Neural progenitor cell (in vitro differentiated cells): Measurements from ENCODE around the gene LIPI. TPM values are rescaled to one million over a fixed set of nuclear protein-coding genes. Genes with fewer than 3 reads are reported as not detected.

ENCODE experiments used
- DNase-seq: peaks from one replicate; pipeline ENCODE4 v3.0.0-alpha.2; 2016; ENCODE audit warnings: low spot score
- H2AFZ ChIP-seq: fragments of 200-600 bp; sonication (generic); replicated peaks from 2 replicates; pipeline ENCODE4 v1.6.1; 2016; ENCODE audit warnings: antibody characterized with exemption
- H3F3A ChIP-seq: fragments of 200-600 bp; sonication (generic); 2 replicates; pipeline ENCODE4 v1.6.1; 2016; ENCODE audit warnings: antibody characterized with exemption, low read depth
- H3K27ac ChIP-seq: fragments of 200-600 bp; sonication (generic); 2 replicates; pipeline ENCODE4 v1.5.1; 2016; ENCODE audit warnings: mild to moderate bottlenecking
- H3K27me3 ChIP-seq: fragments of 200-600 bp; sonication (generic); 2 replicates; pipeline ENCODE4 v1.6.1; 2016; ENCODE audit warnings: mild to moderate bottlenecking, moderate library complexity
- H3K36me3 ChIP-seq: fragments of 200-600 bp; sonication (generic); 2 replicates; pipeline ENCODE4 v1.5.1; 2016
- H3K4me1 ChIP-seq: fragments of 200-600 bp; sonication (generic); 2 replicates; pipeline ENCODE4 v1.6.1; 2016; ENCODE audit warnings: mixed run types
- H3K4me2 ChIP-seq: fragments of 200-600 bp; sonication (generic); 2 replicates; pipeline ENCODE4 v1.6.1; 2016
- H3K4me3 ChIP-seq: fragments of 200-600 bp; sonication (generic); 2 replicates; pipeline ENCODE4 v1.5.1; 2016
- H3K79me2 ChIP-seq: fragments of 200-600 bp; sonication (generic); 2 replicates; pipeline ENCODE4 v1.6.1; 2016; ENCODE audit warnings: low read depth
- H3K9ac ChIP-seq: fragments of 200-600 bp; sonication (generic); 2 replicates; pipeline ENCODE4 v1.6.1; 2016
- H3K9me3 ChIP-seq: fragments of 200-600 bp; sonication (generic); 2 replicates; pipeline ENCODE4 v1.5.1; 2016; ENCODE audit warnings: low read depth
- H4K20me1 ChIP-seq: fragments of 200-600 bp; sonication (generic); 2 replicates; pipeline ENCODE4 v1.6.1; 2016; ENCODE audit warnings: low read depth
- H3K27ac Mint-ChIP-seq: 3 replicates; pipeline ENCODE4 v1.8.0; 2021; ENCODE audit warnings: mixed read lengths
- H3K27me3 Mint-ChIP-seq: 2 replicates; pipeline ENCODE4 v1.8.0; 2022; ENCODE audit warnings: low read depth, mild to moderate bottlenecking, inconsistent platforms, moderate library complexity, mixed read lengths; ENCODE audit not compliant: insufficient read depth
- H3K36me3 Mint-ChIP-seq: 3 replicates; pipeline ENCODE4 v1.8.0; 2021; ENCODE audit warnings: mixed read lengths
- H3K4me1 Mint-ChIP-seq: 3 replicates; pipeline ENCODE4 v1.8.0; 2021; ENCODE audit warnings: mixed read lengths
- H3K4me3 Mint-ChIP-seq: 3 replicates; pipeline ENCODE4 v1.8.0; 2021; ENCODE audit warnings: mild to moderate bottlenecking, moderate library complexity, mixed read lengths
- H3K9me3 Mint-ChIP-seq: 3 replicates; pipeline ENCODE4 v1.8.0; 2020; ENCODE audit warnings: mixed read lengths
- EZH2 ChIP-seq: fragments of 200-600 bp; sonication (generic); IDR thresholded peaks from 2 replicates; pipeline ENCODE4 v1.6.1; 2017; ENCODE audit warnings: antibody characterized with exemption, mild to moderate bottlenecking, moderate library complexity
- EZH2phosphoT487 ChIP-seq: fragments of 200-600 bp; sonication (generic); IDR thresholded peaks from 2 replicates; pipeline ENCODE4 v1.6.1; 2017; ENCODE audit warnings: antibody characterized with exemption
- total RNA-seq: library from RNA; depleted of rRNA; stranded (reverse); fragments of >200 nt; gene quantifications from 2 replicates; pipeline ENCODE4 v1.2.3, GENCODE V29; 2015; ENCODE audit warnings: low replicate concordance
- TF ChIP-seq, protein P1 (sequence below): fragments of 200-600 bp; sonication (generic); IDR thresholded peaks from 2 replicates; pipeline ENCODE4 v1.5.1; 2017; ENCODE audit warnings: antibody characterized with exemption, mild to moderate bottlenecking

LIPI gene
- total RNA-seq, 1 donor from 2014 or later, result not detected

DNA sequence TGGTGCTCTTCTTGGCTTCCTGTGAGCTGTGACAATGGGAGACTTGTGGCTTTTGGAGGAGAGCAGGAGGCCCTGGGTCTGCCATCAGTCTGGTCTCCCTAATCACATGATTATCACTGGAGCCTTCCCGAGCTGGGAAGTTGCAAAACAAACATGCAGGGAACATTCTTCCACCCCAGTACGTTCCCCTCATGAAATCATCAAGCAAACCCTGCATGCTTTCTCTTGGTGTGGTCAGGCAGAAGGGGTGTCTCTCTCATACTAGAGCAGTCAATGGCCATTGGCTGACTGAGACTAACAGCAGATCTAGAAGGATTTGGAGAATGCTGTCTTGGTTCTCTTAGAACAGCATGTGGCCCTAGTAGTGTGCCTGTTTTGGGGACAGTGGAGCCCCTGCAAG is 111.2 kb downstream of the LIPI start:
- Histone ChIP-seq H3K36me3 (no peaks in the 10 kb centered on the region), H3K9me3 (no peaks in the 10 kb centered on the region), H3K9ac (no peak overlapping the region), H3K4me2 (no peak overlapping the region), H3K4me3 (no peak overlapping the region), H3K4me1 (peaks cover 17% of the 10 kb centered on the region), H3K79me2 (no peaks in the 10 kb centered on the region), H3F3A (peaks cover 13% of the 10 kb centered on the region), H3K27ac (no peak overlapping the region), H2AFZ (no peak overlapping the region), H4K20me1 (no peaks in the 10 kb centered on the region), H3K27me3 (no peaks in the 10 kb centered on the region)
- H3K27ac Mint-ChIP-seq, result no peak overlapping the region
- H3K4me3 Mint-ChIP-seq, result no peak overlapping the region
- H3K27me3 Mint-ChIP-seq, result peaks cover 7% of the 10 kb centered on the region
- TF ChIP-seq, protein P1, sequence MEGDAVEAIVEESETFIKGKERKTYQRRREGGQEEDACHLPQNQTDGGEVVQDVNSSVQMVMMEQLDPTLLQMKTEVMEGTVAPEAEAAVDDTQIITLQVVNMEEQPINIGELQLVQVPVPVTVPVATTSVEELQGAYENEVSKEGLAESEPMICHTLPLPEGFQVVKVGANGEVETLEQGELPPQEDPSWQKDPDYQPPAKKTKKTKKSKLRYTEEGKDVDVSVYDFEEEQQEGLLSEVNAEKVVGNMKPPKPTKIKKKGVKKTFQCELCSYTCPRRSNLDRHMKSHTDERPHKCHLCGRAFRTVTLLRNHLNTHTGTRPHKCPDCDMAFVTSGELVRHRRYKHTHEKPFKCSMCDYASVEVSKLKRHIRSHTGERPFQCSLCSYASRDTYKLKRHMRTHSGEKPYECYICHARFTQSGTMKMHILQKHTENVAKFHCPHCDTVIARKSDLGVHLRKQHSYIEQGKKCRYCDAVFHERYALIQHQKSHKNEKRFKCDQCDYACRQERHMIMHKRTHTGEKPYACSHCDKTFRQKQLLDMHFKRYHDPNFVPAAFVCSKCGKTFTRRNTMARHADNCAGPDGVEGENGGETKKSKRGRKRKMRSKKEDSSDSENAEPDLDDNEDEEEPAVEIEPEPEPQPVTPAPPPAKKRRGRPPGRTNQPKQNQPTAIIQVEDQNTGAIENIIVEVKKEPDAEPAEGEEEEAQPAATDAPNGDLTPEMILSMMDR, result no peak
- TF ChIP-seq EZH2 (no peak), EZH2phosphoT487 (no peak)
- peaks cover 8% of the 10 kb centered on the region for H3K4me1 Mint-ChIP-seq
- peaks cover 25% of the 10 kb centered on the region for H3K9me3 Mint-ChIP-seq
- H3K36me3 Mint-ChIP-seq, result peaks cover 14% of the 10 kb centered on the region
- no peak for DNase-seq

DNA sequence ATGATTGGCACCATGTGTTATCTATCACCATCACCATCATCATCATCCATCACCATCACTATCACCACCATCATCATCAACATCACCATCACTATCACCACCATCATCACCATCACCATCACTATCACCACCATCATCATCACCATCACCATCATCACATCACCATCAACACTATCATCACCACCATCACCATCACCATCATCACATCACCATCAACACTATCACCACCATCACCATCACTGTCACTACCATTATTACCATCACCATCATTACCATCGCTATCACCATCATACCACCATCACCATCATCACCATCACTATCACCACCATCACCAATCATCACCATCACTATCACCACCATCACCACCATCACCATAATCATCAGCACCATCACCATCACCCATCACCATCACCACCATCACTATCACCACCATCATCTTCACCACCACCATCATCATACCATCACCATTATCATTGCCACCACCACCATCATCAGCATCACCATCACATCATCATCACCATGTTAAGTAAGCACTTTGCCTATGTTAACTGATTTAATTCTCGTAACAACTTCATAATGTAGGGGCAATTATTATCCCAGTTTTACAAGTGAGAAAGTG is 112.8 kb downstream of the LIPI start:
- no peaks in the 10 kb centered on the region for H3K79me2 ChIP-seq
- Mint-ChIP-seq H3K4me1 (peaks cover 6% of the 10 kb centered on the region), H3K27ac (no peak overlapping the region), H3K27me3 (peaks cover 10% of the 10 kb centered on the region), H3K36me3 (peaks cover 13% of the 10 kb centered on the region), H3K9me3 (peaks cover 20% of the 10 kb centered on the region), H3K4me3 (no peak overlapping the region)
- no peak overlapping the region for H3K4me2 ChIP-seq
- H3K4me3 ChIP-seq, result no peak overlapping the region
- H3K27me3 ChIP-seq, result no peaks in the 10 kb centered on the region
- H2AFZ ChIP-seq, result no peak overlapping the region
- DNase-seq, result no peak
- peaks cover 13% of the 10 kb centered on the region for H3K4me1 ChIP-seq
- TF ChIP-seq EZH2, result no peak
- no peak for TF ChIP-seq EZH2phosphoT487
- TF ChIP-seq, protein P1, result no peak
- no peak overlapping the region for H3K27ac ChIP-seq
- peaks cover 16% of the 10 kb centered on the region for H3F3A ChIP-seq
- H4K20me1 ChIP-seq, result no peaks in the 10 kb centered on the region
- H3K9me3 ChIP-seq, result no peaks in the 10 kb centered on the region
- no peak overlapping the region for H3K9ac ChIP-seq
- H3K36me3 ChIP-seq, result no peaks in the 10 kb centered on the region

DNA sequence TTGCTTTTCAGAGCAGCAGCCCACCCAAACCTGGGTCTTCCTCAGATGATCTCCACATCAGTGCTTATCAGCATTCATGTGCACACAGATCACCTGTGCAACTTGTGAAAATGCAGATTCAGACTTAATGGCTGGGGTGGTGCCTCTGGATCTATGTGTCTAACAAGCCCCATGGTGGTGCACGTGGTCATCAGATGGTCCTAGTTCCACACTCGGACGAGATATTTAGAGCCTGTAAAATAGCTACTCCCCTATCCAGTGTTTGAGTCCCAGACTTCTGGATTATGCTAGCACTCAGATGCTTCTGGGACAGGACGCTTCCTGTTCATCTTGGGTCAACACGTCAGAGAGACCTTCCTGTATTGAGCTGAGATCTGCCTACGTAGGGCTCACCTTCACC is 114.2 kb downstream of the LIPI start:
- peaks cover 6% of the 10 kb centered on the region for H3K4me1 Mint-ChIP-seq
- TF ChIP-seq EZH2phosphoT487 (no peak), EZH2 (no peak)
- TF ChIP-seq, protein P1, result no peak
- H3F3A ChIP-seq, result peaks cover 16% of the 10 kb centered on the region

More for the DNA sequence above, 114.2 kb downstream of the LIPI start:
- H3K79me2 ChIP-seq, result no peaks in the 10 kb centered on the region
- peaks cover 11% of the 10 kb centered on the region for H3K27me3 Mint-ChIP-seq
- no peaks in the 10 kb centered on the region for H3K9me3 ChIP-seq
- H3K9ac ChIP-seq, result no peak overlapping the region
- H3K9me3 Mint-ChIP-seq, result peaks cover 22% of the 10 kb centered on the region
- H3K4me1 ChIP-seq, result peaks cover 13% of the 10 kb centered on the region
- no peak overlapping the region for H3K27ac Mint-ChIP-seq
- no peaks in the 10 kb centered on the region for H3K36me3 ChIP-seq
- H3K4me2 ChIP-seq, result no peak overlapping the region
- H3K27me3 ChIP-seq, result no peaks in the 10 kb centered on the region
- H4K20me1 ChIP-seq, result no peaks in the 10 kb centered on the region
- no peak overlapping the region for H3K4me3 ChIP-seq
- H3K36me3 Mint-ChIP-seq, result peaks cover 12% of the 10 kb centered on the region
- DNase-seq, result no peak
- no peak overlapping the region for H3K4me3 Mint-ChIP-seq
- H3K27ac ChIP-seq, result no peak overlapping the region
- H2AFZ ChIP-seq, result no peak overlapping the region
